Esophagus muscularis mucosa (tissue), 4 donors: ENCODE results near the gene UBE2R2. TPM values are rescaled to one million over a fixed set of nuclear protein-coding genes. Genes with fewer than 3 reads are reported as not detected.

ENCODE experiments used
- DNase-seq: peaks from one replicate; pipeline ENCODE4 v3.0.0-alpha.2; 2017; ENCODE audit errors: extremely low spot score
- H3K27ac ChIP-seq, 4 donors: fragments of 200-600 bp; sonication (generic); replicated peaks in 1 of 4; 1 replicate in 3 of 4; 2 replicates in 1 of 4; pipeline ENCODE4 v1.5.1; 2016 to 2019; ENCODE audit warnings: mild to moderate bottlenecking in 1 of 4
- H3K27me3 ChIP-seq, 4 donors: fragments of 200-600 bp; sonication (generic); one replicate each; pipeline versions ENCODE4 v1.5.1 to v1.6.0; 2016 to 2019
- H3K36me3 ChIP-seq, 4 donors: fragments of 200-600 bp; sonication (generic); one replicate each; pipeline ENCODE4 v1.5.1; 2016 to 2019
- H3K4me1 ChIP-seq, 4 donors: fragments of 200-600 bp; sonication (generic); one replicate each; pipeline ENCODE4 v1.5.1; 2016 to 2019
- H3K4me3 ChIP-seq, 4 donors: fragments of 200-600 bp; sonication (generic); 1 replicate in 2 of 4; 2 replicates in 2 of 4; pipeline ENCODE4 v1.5.1; 2016 to 2019; ENCODE audit warnings: mild to moderate bottlenecking in 4 of 4, moderate library complexity in 1 of 4
- H3K9me3 ChIP-seq, 4 donors: fragments of 200-600 bp; sonication (generic); 1 replicate in 3 of 4; 2 replicates in 1 of 4; pipeline ENCODE4 v1.5.1; 2016 to 2019
- EP300 ChIP-seq: sonication (generic); formaldehyde crosslinking; IDR thresholded peaks from one replicate; pipeline ENCODE4 v1.6.1; 2017; ENCODE audit warnings: antibody characterized with exemption
- POLR2A ChIP-seq: fragments of 450-650 bp; IDR thresholded peaks from one replicate; pipeline ENCODE4 v1.6.1; 2017; ENCODE audit warnings: antibody characterized with exemption, moderate library complexity, mild to moderate bottlenecking, low read depth
- POLR2AphosphoS5 ChIP-seq, 2 donors: sonication (generic); formaldehyde crosslinking; IDR thresholded peaks; one replicate each; pipeline ENCODE4 v1.6.1; 2017; ENCODE audit warnings: antibody characterized with exemption in 2 of 2
- WGBS: methylation state at CpG from one replicate; pipeline ENCODE4 v1.1.5; 2018; 5-methylcytosine and 5-hydroxymethylcytosine counted together
- intact Hi-C: fragments of 100-400 bp; cut with DNase I; formaldehyde crosslinking; loops from one replicate; pipeline ENCODE4 v1.15.1; 2023
- total RNA-seq, 4 donors: library from RNA; depleted of rRNA; stranded (reverse); fragments of >200 nt; gene quantifications; one replicate each; pipeline versions ENCODE4 v1.1.0 to v1.2.1, GENCODE V29; 2016
- TF ChIP-seq, protein P1 (sequence below), 3 experiments: fragments of 200-600 bp in 2 of 3; fragments of 450-650 bp in 1 of 3; sonication (generic) in 2 of 3; IDR thresholded peaks; one replicate each; pipeline ENCODE4 v1.5.1; 2017 to 2019; ENCODE audit warnings: antibody characterized with exemption in 3 of 3, mild to moderate bottlenecking in 2 of 3, moderate library complexity in 1 of 3

Gene UBE2R2
- total RNA-seq, 4 donors from 2014 or later: 27.8 to 45.1 (median 34.4) TPM

DNA sequence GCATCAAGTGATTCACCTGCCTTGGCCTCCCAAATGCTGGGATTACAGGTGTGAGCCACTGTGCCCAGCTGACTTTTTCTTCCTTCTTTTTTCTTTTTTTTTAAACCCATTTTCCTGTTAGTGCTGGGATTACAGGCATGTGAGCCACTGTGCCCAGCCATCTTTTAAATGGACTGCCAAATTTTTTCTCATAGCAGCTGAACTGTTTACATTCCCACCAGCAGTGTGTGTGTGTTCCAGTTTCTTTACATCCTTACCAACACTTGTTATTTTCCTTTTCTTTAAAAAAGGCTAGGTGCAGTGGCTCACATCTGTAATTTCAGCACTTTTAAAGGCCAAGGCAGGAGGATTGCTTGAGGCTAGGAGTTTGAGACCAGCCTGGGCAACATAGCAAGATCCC lies 76.9 kb downstream of the UBE2R2 start:
- intact Hi-C loops: no loop called here
- no peak overlapping the region for H3K27ac ChIP-seq
- H3K9me3 ChIP-seq: no peaks in the 10 kb centered on the region
- H3K4me1 ChIP-seq: peaks cover 0 to 10% (median 0%) of the 10 kb centered on the region in 4 donors
- DNase-seq: no peak
- H3K36me3 ChIP-seq: peaks cover 0 to 15% (median 7%) of the 10 kb centered on the region in 4 donors
- TF ChIP-seq, protein P1, sequence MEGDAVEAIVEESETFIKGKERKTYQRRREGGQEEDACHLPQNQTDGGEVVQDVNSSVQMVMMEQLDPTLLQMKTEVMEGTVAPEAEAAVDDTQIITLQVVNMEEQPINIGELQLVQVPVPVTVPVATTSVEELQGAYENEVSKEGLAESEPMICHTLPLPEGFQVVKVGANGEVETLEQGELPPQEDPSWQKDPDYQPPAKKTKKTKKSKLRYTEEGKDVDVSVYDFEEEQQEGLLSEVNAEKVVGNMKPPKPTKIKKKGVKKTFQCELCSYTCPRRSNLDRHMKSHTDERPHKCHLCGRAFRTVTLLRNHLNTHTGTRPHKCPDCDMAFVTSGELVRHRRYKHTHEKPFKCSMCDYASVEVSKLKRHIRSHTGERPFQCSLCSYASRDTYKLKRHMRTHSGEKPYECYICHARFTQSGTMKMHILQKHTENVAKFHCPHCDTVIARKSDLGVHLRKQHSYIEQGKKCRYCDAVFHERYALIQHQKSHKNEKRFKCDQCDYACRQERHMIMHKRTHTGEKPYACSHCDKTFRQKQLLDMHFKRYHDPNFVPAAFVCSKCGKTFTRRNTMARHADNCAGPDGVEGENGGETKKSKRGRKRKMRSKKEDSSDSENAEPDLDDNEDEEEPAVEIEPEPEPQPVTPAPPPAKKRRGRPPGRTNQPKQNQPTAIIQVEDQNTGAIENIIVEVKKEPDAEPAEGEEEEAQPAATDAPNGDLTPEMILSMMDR (IDR thresholded peaks at IDR 0.05): no peak
- no peak for TF ChIP-seq EP300
- no peak for TF ChIP-seq POLR2A
- no peak for TF ChIP-seq POLR2AphosphoS5 (IDR thresholded peaks at IDR 0.05)
- no peak overlapping the region for H3K4me3 ChIP-seq
- no peaks in the 10 kb centered on the region for H3K27me3 ChIP-seq

DNA sequence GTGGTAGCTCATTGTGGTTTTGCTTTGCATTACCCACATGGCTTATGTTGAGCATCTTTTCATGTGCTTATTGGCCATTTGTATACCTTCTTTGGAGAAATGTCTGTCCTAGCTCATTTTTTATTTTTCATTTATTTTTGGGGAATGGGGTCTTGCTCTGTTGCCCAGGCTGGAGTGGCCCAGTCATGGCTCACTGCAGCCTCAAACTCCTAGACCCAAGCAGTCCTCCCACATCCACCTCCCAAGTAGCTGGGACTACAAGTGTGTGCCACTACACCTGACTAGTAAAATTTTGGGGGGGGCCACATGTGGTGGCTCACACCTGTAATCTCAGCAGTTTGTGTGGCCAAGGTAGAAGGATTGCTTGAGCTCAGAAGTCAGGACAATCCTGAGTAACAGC lies 77.4 kb downstream of the UBE2R2 start:
- no peak for DNase-seq
- intact Hi-C loops: no loop called here
- TF ChIP-seq POLR2A (no peak), POLR2AphosphoS5 (IDR thresholded peaks at IDR 0.05) (no peak), EP300 (no peak)
- TF ChIP-seq, protein P1 (IDR thresholded peaks at IDR 0.05): no peak
- Histone ChIP-seq H3K4me1 (peaks cover 0 to 10% (median 0%) of the 10 kb centered on the region in 4 donors), H3K27me3 (no peaks in the 10 kb centered on the region), H3K27ac (no peak overlapping the region), H3K9me3 (no peaks in the 10 kb centered on the region), H3K36me3 (peaks cover 0 to 18% (median 7%) of the 10 kb centered on the region in 4 donors), H3K4me3 (no peak overlapping the region)

DNA sequence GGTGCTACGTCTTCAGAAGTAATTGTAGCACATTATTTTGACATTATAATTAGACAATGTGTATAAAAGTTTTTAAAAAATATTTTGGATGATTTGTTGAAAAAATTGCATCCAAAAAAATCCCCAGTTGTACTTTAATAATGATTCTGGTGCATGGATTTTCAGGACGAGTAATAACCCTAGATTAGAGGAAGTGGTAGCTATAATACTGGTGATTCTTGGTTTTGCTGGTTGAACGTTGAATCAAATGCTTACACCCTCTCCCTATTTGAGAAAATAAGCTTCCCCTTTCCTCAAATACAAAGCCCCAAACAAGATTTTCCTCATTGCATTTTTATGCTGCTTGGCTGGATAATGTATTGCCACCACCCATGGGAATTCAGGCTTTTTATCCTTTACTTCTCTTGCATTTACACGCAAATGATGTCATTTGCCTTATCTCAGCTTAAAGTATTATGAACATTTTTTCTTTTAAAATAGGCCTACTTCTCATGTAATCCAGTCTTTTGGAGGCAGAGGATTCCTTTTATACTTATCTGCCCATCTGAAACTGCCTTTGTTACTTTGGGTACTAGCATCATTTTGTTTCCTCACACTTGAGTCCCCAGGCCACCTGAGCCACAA lies 86.3 kb downstream of the UBE2R2 start:
- Histone ChIP-seq H3K27me3 (no peaks in the 10 kb centered on the region), H3K4me1 (peaks cover 10 to 22% (median 14%) of the 10 kb centered on the region in 4 donors), H3K36me3 (peaks cover 6 to 38% (median 30%) of the 10 kb centered on the region in 4 donors), H3K9me3 (no peaks in the 10 kb centered on the region), H3K27ac (no peak overlapping the region), H3K4me3 (no peak overlapping the region)
- TF ChIP-seq EP300: no peak
- no peak for TF ChIP-seq POLR2AphosphoS5 (IDR thresholded peaks at IDR 0.05)
- no peak for TF ChIP-seq POLR2A
- TF ChIP-seq, protein P1 (IDR thresholded peaks at IDR 0.05): no peak
- no peak for DNase-seq
- 85% methylated on average over 4 of the region's 4 CpGs for WGBS
- intact Hi-C loops: no loop called here

DNA sequence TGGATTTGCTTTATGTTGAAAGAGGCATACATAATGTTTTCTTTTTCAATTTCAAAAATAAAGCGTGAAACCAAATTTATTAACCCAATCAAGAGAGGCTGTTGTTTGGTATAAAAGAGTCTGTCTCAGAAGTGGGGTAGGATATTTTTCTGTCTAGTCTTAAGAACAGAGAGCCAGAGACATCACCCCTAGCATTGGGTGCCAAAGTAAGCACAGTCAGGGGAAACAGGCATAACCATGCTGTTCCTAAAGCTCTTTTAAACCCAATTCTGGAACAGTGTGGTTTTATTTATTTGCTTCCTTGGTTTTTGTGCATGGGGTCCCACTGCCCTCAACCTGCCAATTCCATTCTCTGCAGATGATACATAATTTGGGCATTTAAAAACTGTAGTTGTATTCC lies 88.2 kb downstream of the UBE2R2 start:
- H3K4me1 ChIP-seq: peaks cover 10 to 22% (median 14%) of the 10 kb centered on the region in 4 donors
- intact Hi-C loops: no loop called here
- H3K4me3 ChIP-seq: no peak overlapping the region

More for the DNA sequence above, 88.2 kb downstream of the UBE2R2 start:
- TF ChIP-seq EP300 (no peak), POLR2AphosphoS5 (IDR thresholded peaks at IDR 0.05) (no peak), POLR2A (no peak)
- TF ChIP-seq, protein P1 (IDR thresholded peaks at IDR 0.05): no peak
- H3K27me3 ChIP-seq: no peaks in the 10 kb centered on the region
- H3K27ac ChIP-seq: no peak overlapping the region
- DNase-seq: no peak
- 96% methylated on average over 1 of the region's 1 CpG for WGBS
- H3K9me3 ChIP-seq: no peaks in the 10 kb centered on the region
- peaks cover 6 to 31% (median 24%) of the 10 kb centered on the region in 4 donors for H3K36me3 ChIP-seq
